Loucy (cell line): Measurements from ENCODE around the gene GADD45G.

ENCODE experiments used
- H2AFZ ChIP-seq: fragments of 200-600 bp; sonication (generic); 2 replicates; pipeline ENCODE4 v1.6.0; 2016; ENCODE audit warnings: antibody characterized with exemption, mild to moderate bottlenecking, low read length, moderate library complexity
- H3F3A ChIP-seq: fragments of 200-600 bp; 2 replicates; pipeline ENCODE4 v1.6.0; 2016; ENCODE audit warnings: antibody characterized with exemption, low read depth, mild to moderate bottlenecking
- H3K27me3 ChIP-seq: fragments of 200-600 bp; sonication (generic); 2 replicates; pipeline ENCODE4 v1.6.1; 2014; ENCODE audit warnings: low read length, mild to moderate bottlenecking; ENCODE audit not compliant: insufficient read depth, poor library complexity, severe bottlenecking
- H3K36me3 ChIP-seq: fragments of 200-600 bp; sonication (generic); 2 replicates; pipeline ENCODE4 v1.6.1; 2016; ENCODE audit warnings: low read length; ENCODE audit not compliant: insufficient read depth
- H3K4me1 ChIP-seq: fragments of 200-600 bp; sonication (generic); 2 replicates; pipeline ENCODE4 v1.5.1; 2014; ENCODE audit warnings: low read length, mild to moderate bottlenecking; ENCODE audit not compliant: insufficient read depth, poor library complexity, severe bottlenecking
- H3K4me2 ChIP-seq: fragments of 200-600 bp; sonication (generic); 2 replicates; pipeline ENCODE4 v1.6.0; 2014; ENCODE audit warnings: antibody characterized with exemption, low read length, low read depth, mild to moderate bottlenecking; ENCODE audit not compliant: poor library complexity, severe bottlenecking
- H3K4me3 ChIP-seq: fragments of 200-600 bp; sonication (generic); 2 replicates; pipeline ENCODE4 v1.5.1; 2014; ENCODE audit warnings: low read length, mild to moderate bottlenecking, mixed read lengths; ENCODE audit not compliant: poor library complexity, severe bottlenecking
- H3K79me2 ChIP-seq: fragments of 200-600 bp; sonication (generic); 2 replicates; pipeline ENCODE4 v1.6.1; 2014; ENCODE audit warnings: low read length; ENCODE audit not compliant: insufficient read depth
- H3K9ac ChIP-seq: fragments of 200-600 bp; sonication (generic); 2 replicates; pipeline ENCODE4 v1.6.0; 2014; ENCODE audit warnings: mild to moderate bottlenecking, low read depth, low read length, moderate library complexity; ENCODE audit not compliant: poor library complexity, severe bottlenecking
- H3K9me2 ChIP-seq: fragments of 200-600 bp; sonication (generic); replicated peaks from 2 replicates; pipeline ENCODE4 v1.6.1; 2016; ENCODE audit warnings: low read depth, low read length, mixed read lengths
- H3K9me3 ChIP-seq: fragments of 200-600 bp; sonication (generic); 2 replicates; pipeline ENCODE4 v1.6.1; 2014; ENCODE audit warnings: mild to moderate bottlenecking, antibody characterized with exemption, low read length, low read depth; ENCODE audit not compliant: insufficient read depth
- H4K20me1 ChIP-seq: fragments of 200-600 bp; sonication (generic); 2 replicates; pipeline ENCODE4 v1.6.0; 2014; ENCODE audit warnings: antibody characterized with exemption, low read length, mild to moderate bottlenecking; ENCODE audit not compliant: insufficient read depth, poor library complexity, severe bottlenecking
- EZH2phosphoT487 ChIP-seq: fragments of 200-600 bp; IDR thresholded peaks from 2 replicates; pipeline ENCODE4 v1.6.1; 2018; ENCODE audit warnings: antibody characterized with exemption, mild to moderate bottlenecking, moderate library complexity, borderline replicate concordance
- TF ChIP-seq, protein P1 (sequence below): fragments of 200-600 bp; sonication (generic); conservative IDR thresholded peaks from 2 replicates; pipeline ENCODE4 v1.5.1; 2014; ENCODE audit warnings: mild to moderate bottlenecking, antibody characterized with exemption, low read length

Gene GADD45G

DNA sequence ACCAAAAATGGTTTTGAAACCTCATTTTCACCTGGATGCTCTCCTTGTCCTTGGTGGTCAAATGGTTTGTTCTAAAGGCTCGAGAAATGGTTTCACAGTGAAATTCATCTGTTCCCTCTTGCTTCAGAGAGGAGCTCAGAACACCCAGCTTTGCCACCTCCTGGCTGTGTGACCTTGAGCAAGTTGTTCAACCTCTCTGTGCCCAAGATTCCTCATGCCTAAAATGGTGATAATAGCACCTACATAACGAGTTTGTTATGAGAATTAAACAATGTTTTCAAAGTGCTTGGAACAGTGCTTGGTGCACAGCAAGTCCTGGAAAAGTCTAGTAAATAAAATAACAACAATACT is 6.5 kb upstream of the GADD45G start:
- no peaks in the 10 kb centered on the region for H4K20me1 ChIP-seq
- no peak overlapping the region for H3K9ac ChIP-seq
- H2AFZ ChIP-seq: no peak overlapping the region
- H3K4me1 ChIP-seq: peaks cover 3% of the 10 kb centered on the region
- H3K9me3 ChIP-seq: no peaks in the 10 kb centered on the region
- H3K4me2 ChIP-seq: no peak overlapping the region
- H3F3A ChIP-seq: no peaks in the 10 kb centered on the region
- TF ChIP-seq, protein P1, sequence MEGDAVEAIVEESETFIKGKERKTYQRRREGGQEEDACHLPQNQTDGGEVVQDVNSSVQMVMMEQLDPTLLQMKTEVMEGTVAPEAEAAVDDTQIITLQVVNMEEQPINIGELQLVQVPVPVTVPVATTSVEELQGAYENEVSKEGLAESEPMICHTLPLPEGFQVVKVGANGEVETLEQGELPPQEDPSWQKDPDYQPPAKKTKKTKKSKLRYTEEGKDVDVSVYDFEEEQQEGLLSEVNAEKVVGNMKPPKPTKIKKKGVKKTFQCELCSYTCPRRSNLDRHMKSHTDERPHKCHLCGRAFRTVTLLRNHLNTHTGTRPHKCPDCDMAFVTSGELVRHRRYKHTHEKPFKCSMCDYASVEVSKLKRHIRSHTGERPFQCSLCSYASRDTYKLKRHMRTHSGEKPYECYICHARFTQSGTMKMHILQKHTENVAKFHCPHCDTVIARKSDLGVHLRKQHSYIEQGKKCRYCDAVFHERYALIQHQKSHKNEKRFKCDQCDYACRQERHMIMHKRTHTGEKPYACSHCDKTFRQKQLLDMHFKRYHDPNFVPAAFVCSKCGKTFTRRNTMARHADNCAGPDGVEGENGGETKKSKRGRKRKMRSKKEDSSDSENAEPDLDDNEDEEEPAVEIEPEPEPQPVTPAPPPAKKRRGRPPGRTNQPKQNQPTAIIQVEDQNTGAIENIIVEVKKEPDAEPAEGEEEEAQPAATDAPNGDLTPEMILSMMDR: 0 out of 2 replicates have a peak, but pooled peaks have one; percentile 6
- no peak for TF ChIP-seq EZH2phosphoT487
- H3K9me2 ChIP-seq: no peaks in the 10 kb centered on the region
- H3K36me3 ChIP-seq: no peaks in the 10 kb centered on the region
- no peaks in the 10 kb centered on the region for H3K27me3 ChIP-seq
- H3K79me2 ChIP-seq: no peaks in the 10 kb centered on the region
- H3K4me3 ChIP-seq: no peak overlapping the region

DNA sequence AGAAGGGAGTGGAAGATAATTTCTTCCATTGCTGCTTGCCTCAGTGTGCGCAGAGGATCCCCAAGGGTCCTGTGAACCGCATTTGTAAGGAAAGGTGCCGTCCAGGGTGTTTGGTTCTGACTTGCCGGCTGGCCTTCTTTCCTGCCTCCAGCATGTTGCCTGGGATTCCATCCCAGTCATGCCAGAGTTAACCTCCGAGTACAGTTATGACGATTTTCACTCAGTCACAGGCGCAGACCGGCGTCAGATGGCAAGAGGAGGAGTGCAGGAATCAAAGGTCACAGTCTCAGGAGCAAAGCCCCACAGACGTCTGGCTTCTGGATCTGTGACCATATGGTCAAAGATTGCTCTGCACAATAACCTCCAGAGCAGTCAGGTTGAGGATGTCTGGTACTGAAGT is 5.9 kb upstream of the GADD45G start:
- H3K9me3 ChIP-seq: no peaks in the 10 kb centered on the region
- H3F3A ChIP-seq: no peaks in the 10 kb centered on the region
- H4K20me1 ChIP-seq: no peaks in the 10 kb centered on the region
- no peak overlapping the region for H3K4me3 ChIP-seq
- TF ChIP-seq, protein P1: no peak
- no peak for TF ChIP-seq EZH2phosphoT487
- peaks cover 3% of the 10 kb centered on the region for H3K4me1 ChIP-seq
- no peaks in the 10 kb centered on the region for H3K27me3 ChIP-seq
- no peaks in the 10 kb centered on the region for H3K36me3 ChIP-seq
- no peak overlapping the region for H3K4me2 ChIP-seq
- H2AFZ ChIP-seq: no peak overlapping the region
- H3K9me2 ChIP-seq: no peaks in the 10 kb centered on the region
- H3K9ac ChIP-seq: no peak overlapping the region
- no peaks in the 10 kb centered on the region for H3K79me2 ChIP-seq

DNA sequence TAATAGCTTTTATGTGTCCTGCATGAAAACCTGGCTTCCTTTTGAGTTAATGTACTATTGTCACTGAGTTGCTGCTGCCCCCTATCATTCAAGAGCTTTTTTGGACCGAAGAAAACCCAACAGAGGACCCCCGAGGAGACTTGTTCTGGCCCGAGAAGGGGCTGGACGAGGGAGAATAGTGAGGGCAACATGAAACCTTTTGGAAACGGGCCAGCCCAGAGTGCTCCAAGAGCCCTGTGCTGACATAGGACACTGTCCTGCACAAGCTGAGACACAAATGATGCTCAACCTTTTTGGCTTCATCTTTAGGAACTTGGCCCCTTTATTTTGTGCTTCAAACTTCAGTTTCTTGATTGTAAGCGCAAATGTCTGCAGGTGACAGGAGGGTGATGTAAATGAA is 4.0 kb upstream of the GADD45G start:
- Histone ChIP-seq H3K9me3 (no peaks in the 10 kb centered on the region), H3K9ac (no peak overlapping the region), H3K36me3 (no peaks in the 10 kb centered on the region), H3K9me2 (no peaks in the 10 kb centered on the region), H3K27me3 (no peaks in the 10 kb centered on the region), H3F3A (no peaks in the 10 kb centered on the region), H3K79me2 (no peaks in the 10 kb centered on the region), H3K4me2 (no peak overlapping the region), H3K4me3 (no peak overlapping the region), H2AFZ (no peak overlapping the region), H3K4me1 (peaks cover 3% of the 10 kb centered on the region), H4K20me1 (no peaks in the 10 kb centered on the region)
- TF ChIP-seq, protein P1: 0 out of 2 replicates have a peak, but pooled peaks have one; percentile 16
- TF ChIP-seq EZH2phosphoT487: no peak
